ENCODE results near the gene GPRASP3.

- TF ChIP-seq ZNF138 (CRISPR knock-in tag; conservative IDR thresholded peaks at IDR 0.05) (no peak), CTCF (IDR thresholded peaks at IDR 0.05) (no peak), MAX (CRISPR knock-in tag; IDR thresholded peaks at IDR 0.05) (no peak), ZNF512 (CRISPR knock-in tag; IDR thresholded peaks at IDR 0.05; ENCODE audit: borderline replicate concordance) (no peak), STAT6 (CRISPR knock-in tag; conservative IDR thresholded peaks at IDR 0.05; ENCODE audit: low read depth) (no peak), ZSCAN18 (CRISPR knock-in tag; IDR thresholded peaks at IDR 0.05) (no peak)
- TF ChIP-seq, protein P1, sequence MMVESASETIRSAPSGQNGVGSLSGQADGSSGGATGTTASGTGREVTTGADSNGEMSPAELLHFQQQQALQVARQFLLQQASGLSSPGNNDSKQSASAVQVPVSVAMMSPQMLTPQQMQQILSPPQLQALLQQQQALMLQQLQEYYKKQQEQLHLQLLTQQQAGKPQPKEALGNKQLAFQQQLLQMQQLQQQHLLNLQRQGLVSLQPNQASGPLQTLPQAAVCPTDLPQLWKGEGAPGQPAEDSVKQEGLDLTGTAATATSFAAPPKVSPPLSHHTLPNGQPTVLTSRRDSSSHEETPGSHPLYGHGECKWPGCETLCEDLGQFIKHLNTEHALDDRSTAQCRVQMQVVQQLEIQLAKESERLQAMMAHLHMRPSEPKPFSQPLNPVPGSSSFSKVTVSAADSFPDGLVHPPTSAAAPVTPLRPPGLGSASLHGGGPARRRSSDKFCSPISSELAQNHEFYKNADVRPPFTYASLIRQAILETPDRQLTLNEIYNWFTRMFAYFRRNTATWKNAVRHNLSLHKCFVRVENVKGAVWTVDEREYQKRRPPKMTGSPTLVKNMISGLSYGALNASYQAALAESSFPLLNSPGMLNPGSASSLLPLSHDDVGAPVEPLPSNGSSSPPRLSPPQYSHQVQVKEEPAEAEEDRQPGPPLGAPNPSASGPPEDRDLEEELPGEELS (CRISPR knock-in tag; IDR thresholded peaks at IDR 0.05), result no peak
- TF ChIP-seq, protein P2, sequence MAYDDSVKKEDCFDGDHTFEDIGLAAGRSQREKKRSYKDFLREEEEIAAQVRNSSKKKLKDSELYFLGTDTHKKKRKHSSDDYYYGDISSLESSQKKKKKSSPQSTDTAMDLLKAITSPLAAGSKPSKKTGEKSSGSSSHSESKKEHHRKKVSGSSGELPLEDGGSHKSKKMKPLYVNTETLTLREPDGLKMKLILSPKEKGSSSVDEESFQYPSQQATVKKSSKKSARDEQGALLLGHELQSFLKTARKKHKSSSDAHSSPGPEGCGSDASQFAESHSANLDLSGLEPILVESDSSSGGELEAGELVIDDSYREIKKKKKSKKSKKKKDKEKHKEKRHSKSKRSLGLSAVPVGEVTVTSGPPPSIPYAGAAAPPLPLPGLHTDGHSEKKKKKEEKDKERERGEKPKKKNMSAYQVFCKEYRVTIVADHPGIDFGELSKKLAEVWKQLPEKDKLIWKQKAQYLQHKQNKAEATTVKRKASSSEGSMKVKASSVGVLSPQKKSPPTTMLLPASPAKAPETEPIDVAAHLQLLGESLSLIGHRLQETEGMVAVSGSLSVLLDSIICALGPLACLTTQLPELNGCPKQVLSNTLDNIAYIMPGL (CRISPR knock-in tag; IDR thresholded peaks at IDR 0.05), result no peak
- TF ChIP-seq, protein P3, sequence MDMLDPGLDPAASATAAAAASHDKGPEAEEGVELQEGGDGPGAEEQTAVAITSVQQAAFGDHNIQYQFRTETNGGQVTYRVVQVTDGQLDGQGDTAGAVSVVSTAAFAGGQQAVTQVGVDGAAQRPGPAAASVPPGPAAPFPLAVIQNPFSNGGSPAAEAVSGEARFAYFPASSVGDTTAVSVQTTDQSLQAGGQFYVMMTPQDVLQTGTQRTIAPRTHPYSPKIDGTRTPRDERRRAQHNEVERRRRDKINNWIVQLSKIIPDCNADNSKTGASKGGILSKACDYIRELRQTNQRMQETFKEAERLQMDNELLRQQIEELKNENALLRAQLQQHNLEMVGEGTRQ (CRISPR knock-in tag; IDR thresholded peaks at IDR 0.05), result no peak
These were observed 7.2 kb downstream of the GPRASP3 start for GRCh38 chrX:102727761-102728160.
